CD14-positive monocyte (primary cell): ENCODE data around the gene MCFD2. TPM values are rescaled to one million over a fixed set of nuclear protein-coding genes. Genes with fewer than 3 reads are reported as not detected.
A peak's percentile ranks its signal among the peaks of the same experiment; 100 is the strongest.
"Not testable (repeated sequence)": the region's sequence is repeated elsewhere in the genome, so short reads cannot be mapped to it uniquely, and the experiment has no call there.

Experiments used
- DNase-seq, 3 donors: peaks; one replicate each; pipeline ENCODE4 v3.0.0-alpha.2; 2011 to 2022
- H2AFZ ChIP-seq: 2 replicates; pipeline ENCODE4 v1.6.0; 2012; ENCODE audit warnings: mild to moderate bottlenecking, low read depth, low read length, inconsistent platforms; ENCODE audit not compliant: insufficient read depth, poor library complexity, severe bottlenecking
- H3K27ac ChIP-seq, 2 donors: 1 replicate in 1 of 2; 2 replicates in 1 of 2; pipeline ENCODE4 v1.5.1; 2012 to 2013; ENCODE audit warnings: low read length in 2 of 2, control low read depth in 1 of 2, inconsistent platforms in 1 of 2, low read depth in 1 of 2, mild to moderate bottlenecking in 1 of 2
- H3K27me3 ChIP-seq, 2 donors: one replicate each; pipeline versions ENCODE4 v1.6.0 to v1.6.1; 2011 to 2013; ENCODE audit warnings: low read length in 2 of 2; ENCODE audit not compliant: control insufficient read depth in 2 of 2, insufficient read depth in 2 of 2
- H3K36me3 ChIP-seq, 2 donors: replicated peaks in 1 of 2; 1 replicate in 1 of 2; 2 replicates in 1 of 2; pipeline versions ENCODE4 v1.5.1 to v1.6.1; 2012 to 2013; ENCODE audit warnings: low read length in 2 of 2, control low read depth in 1 of 2, inconsistent platforms in 1 of 2, mild to moderate bottlenecking in 1 of 2; ENCODE audit not compliant: insufficient read depth in 2 of 2, control insufficient read depth in 1 of 2
- H3K4me1 ChIP-seq, 2 donors: 1 replicate in 1 of 2; 2 replicates in 1 of 2; pipeline versions ENCODE4 v1.5.1 to v1.6.1; 2012 to 2013; ENCODE audit warnings: low read length in 2 of 2, control low read depth in 1 of 2, inconsistent platforms in 1 of 2, mild to moderate bottlenecking in 1 of 2, moderate library complexity in 1 of 2; ENCODE audit not compliant: insufficient read depth in 2 of 2, control insufficient read depth in 1 of 2
- H3K4me2 ChIP-seq: replicated peaks from 2 replicates; pipeline ENCODE3; 2012; ENCODE audit warnings: low read length, moderate library complexity, mild to moderate bottlenecking; ENCODE audit not compliant: poor library complexity, severe bottlenecking; ENCODE audit errors: extremely low read depth
- H3K4me3 ChIP-seq, 3 experiments: fragments of 200-600 bp in 1 of 3; sonication (generic) in 1 of 3; replicated peaks in 1 of 3; 1 replicate in 2 of 3; 2 replicates in 1 of 3; pipeline ENCODE4 v1.5.1; 2011 to 2013; ENCODE audit warnings: low read length in 3 of 3, mild to moderate bottlenecking in 3 of 3, control low read depth in 2 of 3, low read depth in 2 of 3, inconsistent platforms in 1 of 3, moderate library complexity in 1 of 3
- H3K79me2 ChIP-seq: 2 replicates; pipeline ENCODE4 v1.6.0; 2012; ENCODE audit warnings: mild to moderate bottlenecking, control low read depth, inconsistent platforms, low read length, moderate library complexity; ENCODE audit not compliant: insufficient read depth
- H3K9ac ChIP-seq: 2 replicates; pipeline ENCODE4 v1.6.0; 2017; ENCODE audit warnings: low read length, mild to moderate bottlenecking; ENCODE audit not compliant: insufficient read depth, poor library complexity, severe bottlenecking
- H3K9me3 ChIP-seq, 2 donors: replicated peaks in 1 of 2; 1 replicate in 1 of 2; 2 replicates in 1 of 2; pipeline versions ENCODE4 v1.5.1 to v1.6.1; 2012 to 2013; ENCODE audit warnings: low read length in 2 of 2, control low read depth in 1 of 2; ENCODE audit not compliant: control insufficient read depth in 1 of 2, insufficient read depth in 1 of 2
- H4K20me1 ChIP-seq: 2 replicates; pipeline ENCODE4 v1.6.0; 2012; ENCODE audit warnings: mild to moderate bottlenecking, low read length, control low read depth, moderate library complexity; ENCODE audit not compliant: insufficient read depth
- H3K27ac Mint-ChIP-seq, 7 donors: one replicate each; pipeline ENCODE4 v1.8.0; 2020; ENCODE audit warnings: mild to moderate bottlenecking in 7 of 7, mixed read lengths in 7 of 7, moderate library complexity in 6 of 7, inconsistent platforms in 2 of 7
- H3K27me3 Mint-ChIP-seq, 3 donors: one replicate each; pipeline ENCODE4 v1.8.0; 2021 to 2022; ENCODE audit warnings: low read depth in 3 of 3, mild to moderate bottlenecking in 3 of 3, mixed read lengths in 3 of 3, moderate library complexity in 3 of 3, inconsistent platforms in 1 of 3
- H3K36me3 Mint-ChIP-seq, 2 donors: one replicate each; pipeline ENCODE4 v1.8.0; 2020; ENCODE audit warnings: mixed read lengths in 2 of 2, inconsistent platforms in 1 of 2, mild to moderate bottlenecking in 1 of 2
- H3K4me1 Mint-ChIP-seq: one replicate; pipeline ENCODE4 v1.8.0; 2020; ENCODE audit warnings: mild to moderate bottlenecking, mixed read lengths
- H3K4me3 Mint-ChIP-seq, 2 donors: one replicate each; pipeline ENCODE4 v1.8.0; 2020; ENCODE audit warnings: mild to moderate bottlenecking in 2 of 2, mixed read lengths in 2 of 2, moderate library complexity in 1 of 2
- H3K9me3 Mint-ChIP-seq, 7 donors: one replicate each; pipeline ENCODE4 v1.8.0; 2020 to 2022; ENCODE audit warnings: mixed read lengths in 7 of 7, mild to moderate bottlenecking in 6 of 7, moderate library complexity in 6 of 7, inconsistent platforms in 2 of 7
- WGBS: methylation state at CpG from one replicate; pipeline ENCODE4 v1.1.5; 2013; ENCODE audit warnings: missing lambda C conversion rate; ENCODE audit not compliant: insufficient coverage; 5-methylcytosine and 5-hydroxymethylcytosine counted together
- intact Hi-C, 2 donors: fragments of 100-400 bp; cut with micrococcal nuclease; formaldehyde crosslinking; loops; one replicate each; pipeline versions ENCODE4 v1.15.0 to v1.15.1; 2023
- polyA plus RNA-seq, 3 donors: library from polyadenylated mRNA; depleted of rRNA in 1 of 3; unstranded in 2 of 3; stranded (reverse) in 1 of 3; fragments of 300-500 nt in 2 of 3; fragments of >200 nt in 1 of 3; fragmentation: Illumina TruSeq in 2 of 3; gene quantifications; 1 replicate in 2 of 3; 2 replicates in 1 of 3; pipeline ENCODE4 v1.2.3, GENCODE V29; 2012 to 2021
- TF ChIP-seq, protein P1 (sequence below): fragments of 200-600 bp; IDR thresholded peaks from one replicate; pipeline ENCODE4 v1.8.0; 2022; ENCODE audit warnings: antibody characterized with exemption, mild to moderate bottlenecking

MCFD2 gene
- polyA plus RNA-seq, 3 donors: 23.8 to 38.5 (median 33.6) TPM

DNA sequence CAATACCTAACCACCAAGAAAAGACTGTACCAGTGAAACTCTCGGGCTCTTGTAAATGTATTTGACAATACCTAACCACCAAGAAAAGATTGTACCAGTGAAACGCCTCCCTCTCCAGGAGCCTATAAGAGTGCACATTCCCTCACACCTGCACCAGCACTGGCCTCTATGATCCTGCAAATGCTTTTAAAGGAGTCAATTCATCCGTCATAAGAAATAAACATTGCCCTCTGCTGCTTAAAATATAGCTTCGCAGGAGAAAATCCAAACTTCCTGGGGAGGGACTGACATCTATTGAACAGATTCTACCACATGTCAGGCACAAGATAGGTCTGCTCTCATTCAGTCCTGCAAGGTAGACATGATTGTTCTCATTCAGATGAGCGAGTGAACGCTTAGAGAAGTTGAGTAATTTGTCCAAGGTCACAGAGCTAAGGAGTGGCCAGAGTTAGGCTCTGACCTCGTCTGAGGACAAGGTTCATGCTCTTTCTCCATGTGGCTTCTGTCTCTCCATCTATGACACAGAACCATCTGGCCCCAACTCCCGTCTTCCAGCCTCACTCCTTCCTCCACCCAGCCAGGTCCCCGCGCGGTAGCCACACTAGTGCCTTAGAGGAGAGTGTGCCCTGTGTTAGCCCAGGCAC, 38.7 kb downstream of the MCFD2 start:
- H3K9me3 Mint-ChIP-seq: no peaks in the 10 kb centered on the region
- H3K4me3 Mint-ChIP-seq: no peak overlapping the region
- Histone ChIP-seq H3K27me3 (no peaks in the 10 kb centered on the region), H3K79me2 (no peaks in the 10 kb centered on the region), H3K27ac (no peak overlapping the region), H3K9ac (no peak overlapping the region), H3K4me2 (no peak overlapping the region), H4K20me1 (no peaks in the 10 kb centered on the region), H2AFZ (no peak overlapping the region), H3K36me3 (no peaks in the 10 kb centered on the region), H3K9me3 (no peaks in the 10 kb centered on the region), H3K4me3 (no peak overlapping the region), H3K4me1 (no peaks in the 10 kb centered on the region)
- peaks cover 10% of the 10 kb centered on the region for H3K4me1 Mint-ChIP-seq
- H3K27ac Mint-ChIP-seq: no peak overlapping the region
- TF ChIP-seq, protein P1, sequence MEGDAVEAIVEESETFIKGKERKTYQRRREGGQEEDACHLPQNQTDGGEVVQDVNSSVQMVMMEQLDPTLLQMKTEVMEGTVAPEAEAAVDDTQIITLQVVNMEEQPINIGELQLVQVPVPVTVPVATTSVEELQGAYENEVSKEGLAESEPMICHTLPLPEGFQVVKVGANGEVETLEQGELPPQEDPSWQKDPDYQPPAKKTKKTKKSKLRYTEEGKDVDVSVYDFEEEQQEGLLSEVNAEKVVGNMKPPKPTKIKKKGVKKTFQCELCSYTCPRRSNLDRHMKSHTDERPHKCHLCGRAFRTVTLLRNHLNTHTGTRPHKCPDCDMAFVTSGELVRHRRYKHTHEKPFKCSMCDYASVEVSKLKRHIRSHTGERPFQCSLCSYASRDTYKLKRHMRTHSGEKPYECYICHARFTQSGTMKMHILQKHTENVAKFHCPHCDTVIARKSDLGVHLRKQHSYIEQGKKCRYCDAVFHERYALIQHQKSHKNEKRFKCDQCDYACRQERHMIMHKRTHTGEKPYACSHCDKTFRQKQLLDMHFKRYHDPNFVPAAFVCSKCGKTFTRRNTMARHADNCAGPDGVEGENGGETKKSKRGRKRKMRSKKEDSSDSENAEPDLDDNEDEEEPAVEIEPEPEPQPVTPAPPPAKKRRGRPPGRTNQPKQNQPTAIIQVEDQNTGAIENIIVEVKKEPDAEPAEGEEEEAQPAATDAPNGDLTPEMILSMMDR: peak; percentile 31
- WGBS: 40% methylated on average over 4 of the region's 11 CpGs
- intact Hi-C loops: no loop called here
- DNase-seq: peak in 2 of 3 donors; percentile 6 to 8
- H3K27me3 Mint-ChIP-seq: peaks cover 0 to 7% (median 5%) of the 10 kb centered on the region in 3 donors
- no peaks in the 10 kb centered on the region for H3K36me3 Mint-ChIP-seq

DNA sequence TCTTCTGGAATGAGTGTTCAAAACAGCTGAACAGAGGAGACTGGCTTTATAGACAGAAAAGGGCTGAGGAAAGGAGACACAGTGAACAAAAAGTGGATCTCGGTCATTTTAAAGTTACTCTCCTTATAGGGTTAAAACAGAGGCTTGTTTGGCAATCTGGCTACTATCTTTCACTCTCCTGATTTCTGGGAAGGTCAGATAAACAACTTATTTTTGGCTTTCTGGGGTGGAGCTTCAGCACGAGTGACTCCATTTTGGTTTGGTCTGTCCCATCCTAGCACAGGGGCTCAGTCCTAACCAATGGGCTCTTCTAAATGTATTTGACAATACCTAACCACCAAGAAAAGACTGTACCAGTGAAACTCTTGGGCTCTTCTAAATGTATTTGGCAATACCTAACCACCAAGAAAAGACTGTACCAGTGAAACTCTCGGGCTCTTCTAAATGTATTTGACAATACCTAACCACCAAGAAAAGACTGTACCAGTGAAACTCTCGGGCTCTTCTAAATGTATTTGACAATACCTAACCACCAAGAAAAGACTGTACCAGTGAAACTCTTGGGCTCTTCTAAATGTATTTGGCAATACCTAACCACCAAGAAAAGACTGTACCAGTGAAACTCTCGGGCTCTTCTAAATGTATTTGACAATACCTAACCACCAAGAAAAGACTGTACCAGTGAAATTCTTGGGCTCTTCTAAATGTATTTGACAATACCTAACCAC, 39.5 kb downstream of the MCFD2 start:
- H3K4me1 ChIP-seq, H3K27me3 ChIP-seq, H3K4me3 ChIP-seq, intact Hi-C loops, H4K20me1 ChIP-seq, H3K27ac Mint-ChIP-seq, H3K4me3 Mint-ChIP-seq, H3K27me3 Mint-ChIP-seq, H3K9me3 Mint-ChIP-seq, H3K9me3 ChIP-seq, DNase-seq, H3K79me2 ChIP-seq, H2AFZ ChIP-seq, H3K27ac ChIP-seq, H3K36me3 ChIP-seq, H3K9ac ChIP-seq, H3K36me3 Mint-ChIP-seq, H3K4me2 ChIP-seq: not testable (repeated sequence)
- WGBS: no CpG with 5 or more reads among the region's 5 CpGs
- H3K4me1 Mint-ChIP-seq: peaks cover 10% of the 10 kb centered on the region
